GM03348 (cell line): ENCODE measurements around the gene SH3TC1.

Source experiments
- DNase-seq: peaks from one replicate; pipeline ENCODE4 v3.0.0; 2012; ENCODE audit warnings: low spot score

The SH3TC1 gene

DNA sequence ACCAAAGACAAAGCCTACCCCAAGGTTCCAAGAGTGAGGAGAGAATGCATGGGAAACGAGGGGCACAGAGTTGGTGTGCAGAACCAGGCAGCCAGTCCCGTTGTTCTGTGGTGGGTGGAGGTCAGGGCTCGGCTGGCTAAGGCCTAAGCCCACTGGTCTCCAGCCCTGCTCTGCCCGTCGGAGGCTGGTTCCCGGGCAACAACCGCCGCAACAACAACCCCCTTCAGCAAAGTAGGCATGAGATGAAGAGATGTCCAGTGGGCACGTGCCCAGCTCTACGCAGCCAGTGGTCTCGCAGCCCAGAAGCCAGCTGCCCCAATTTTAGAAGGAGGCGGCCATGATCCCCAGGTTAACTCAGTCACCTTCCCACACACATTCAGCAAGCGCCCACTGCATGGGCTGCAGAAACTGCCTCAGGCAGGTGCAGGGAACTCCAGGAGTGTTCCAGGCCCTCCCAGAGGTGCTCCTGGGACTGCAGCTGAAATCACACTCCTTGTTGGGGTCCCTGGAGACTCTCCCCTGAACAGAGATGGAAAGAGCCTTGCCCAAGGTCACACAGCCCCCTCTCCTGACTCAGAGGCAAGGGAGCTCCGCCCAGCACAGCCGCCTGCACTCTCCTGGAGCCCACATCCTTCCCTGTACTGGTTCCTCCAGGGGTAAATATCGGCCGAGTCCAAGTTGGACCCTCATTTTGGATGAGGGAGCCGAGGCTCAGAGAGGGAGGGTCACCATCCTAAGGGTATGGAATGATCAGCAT, 45.1 kb downstream of the SH3TC1 start:
- DNase-seq: no peak

DNA sequence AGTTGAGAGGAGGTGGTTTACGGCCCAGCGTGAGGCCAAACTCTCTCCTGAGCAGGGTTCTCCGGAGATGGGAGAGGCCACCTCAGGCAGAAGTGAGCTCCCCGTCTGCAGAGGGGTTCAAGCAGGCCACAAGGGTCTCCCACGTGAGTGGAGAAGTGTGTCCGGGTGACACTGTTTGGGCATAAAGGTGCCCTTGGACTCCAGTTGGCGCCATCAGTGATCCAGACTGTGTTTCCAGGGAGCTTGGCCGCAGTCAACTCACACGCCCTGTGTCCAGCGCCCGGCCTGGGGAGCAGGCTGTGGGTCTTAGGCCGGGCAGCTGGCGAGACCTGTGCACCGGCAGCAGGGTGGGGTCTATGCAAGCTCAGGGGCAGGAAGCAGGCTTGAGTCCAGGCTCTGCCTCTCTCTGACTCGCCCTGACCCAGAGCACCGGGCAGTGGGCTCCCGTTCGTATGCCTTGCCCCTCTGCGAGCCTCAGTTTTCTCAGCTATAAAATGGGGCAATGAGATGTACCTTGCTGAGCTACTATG, 45.9 kb downstream of the SH3TC1 start:
- no peak for DNase-seq

DNA sequence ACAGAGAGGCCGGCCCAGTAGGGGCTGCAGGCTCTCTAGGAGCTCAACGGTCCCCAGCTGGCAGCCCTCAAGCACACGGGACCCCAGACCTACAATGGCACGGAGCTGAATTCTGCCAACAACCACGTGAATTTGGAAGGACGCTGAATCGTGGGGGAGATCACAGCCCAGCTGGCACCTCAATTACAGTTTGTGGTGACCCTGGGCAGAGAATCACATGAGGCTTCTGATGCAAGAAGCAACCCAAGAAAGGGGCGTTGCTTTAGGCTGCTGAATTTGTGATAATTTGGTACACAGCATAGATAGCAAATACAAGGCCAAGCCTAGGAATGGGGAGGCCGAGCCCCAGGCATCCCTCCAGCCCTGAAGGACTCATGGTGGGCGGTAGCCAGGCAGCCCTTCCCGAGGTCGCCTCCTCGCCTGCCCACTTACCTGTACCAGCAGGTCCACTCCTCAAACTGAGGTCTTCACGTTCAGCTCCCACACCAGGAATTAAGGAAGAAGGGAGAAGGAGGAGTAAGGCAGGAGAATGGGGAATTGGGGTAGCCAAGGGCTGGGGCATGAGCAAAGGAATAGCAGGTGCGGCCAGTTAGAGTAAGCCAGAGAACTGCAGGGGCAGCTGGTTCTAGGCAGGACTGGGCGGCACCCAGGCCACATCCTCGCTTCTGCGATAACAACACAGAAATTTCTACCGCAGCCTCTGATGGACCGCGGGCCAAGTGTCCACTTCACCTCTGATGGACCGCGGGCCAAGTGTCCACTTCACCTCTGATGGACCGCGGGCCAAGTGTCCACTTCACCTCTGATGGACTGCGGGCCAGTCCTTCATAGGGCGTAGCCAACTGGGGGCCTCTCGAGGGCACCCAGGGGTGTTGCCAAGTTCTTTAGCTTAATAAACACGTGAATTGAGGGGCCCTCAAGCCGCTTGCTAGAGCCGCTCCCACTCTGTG, 47.1 kb downstream of the SH3TC1 start:
- DNase-seq: no peak

DNA sequence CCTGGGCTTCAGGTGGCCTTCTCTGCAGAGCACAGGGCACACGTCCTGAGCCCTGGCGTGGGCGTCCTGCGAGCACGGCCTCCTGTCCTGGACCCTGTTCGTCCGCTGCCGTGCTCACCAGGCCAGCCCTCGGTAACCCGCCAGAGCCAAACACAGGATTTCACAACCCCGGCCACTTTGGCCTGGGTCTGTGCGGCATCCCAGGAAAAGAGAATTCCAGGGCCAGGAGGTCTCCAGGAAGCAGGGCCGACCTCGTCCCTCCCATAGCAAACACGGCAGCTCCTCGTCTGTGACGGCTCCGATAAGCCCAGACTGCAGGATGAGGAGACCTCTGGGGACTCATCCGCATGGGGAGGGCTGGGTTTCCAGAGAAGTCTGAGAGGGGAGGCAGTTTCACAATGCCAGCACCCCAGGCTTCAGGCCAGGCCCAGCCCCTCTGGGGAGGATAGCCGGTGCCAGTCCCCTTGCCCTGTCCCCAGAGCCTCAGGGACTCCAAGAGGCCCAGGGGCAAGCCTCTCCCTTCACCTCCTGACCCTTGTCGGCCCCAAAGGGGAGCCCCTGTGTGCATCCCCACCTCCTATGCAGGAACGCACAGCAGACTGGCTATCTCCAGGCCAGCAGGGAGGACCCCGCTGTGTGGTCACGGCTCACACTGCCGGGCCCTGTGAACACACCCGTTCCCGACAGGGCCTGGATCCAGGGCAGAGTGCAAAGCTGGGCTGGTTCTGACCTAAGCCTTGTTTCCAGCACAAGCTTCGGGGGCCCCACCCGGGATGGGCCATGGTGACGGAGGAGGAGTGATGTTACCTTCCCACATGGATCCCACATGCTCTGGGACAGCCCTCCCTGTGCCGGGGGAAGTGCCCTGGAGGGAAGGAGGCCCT, 48.2 kb downstream of the SH3TC1 start:
- DNase-seq: no peak

DNA sequence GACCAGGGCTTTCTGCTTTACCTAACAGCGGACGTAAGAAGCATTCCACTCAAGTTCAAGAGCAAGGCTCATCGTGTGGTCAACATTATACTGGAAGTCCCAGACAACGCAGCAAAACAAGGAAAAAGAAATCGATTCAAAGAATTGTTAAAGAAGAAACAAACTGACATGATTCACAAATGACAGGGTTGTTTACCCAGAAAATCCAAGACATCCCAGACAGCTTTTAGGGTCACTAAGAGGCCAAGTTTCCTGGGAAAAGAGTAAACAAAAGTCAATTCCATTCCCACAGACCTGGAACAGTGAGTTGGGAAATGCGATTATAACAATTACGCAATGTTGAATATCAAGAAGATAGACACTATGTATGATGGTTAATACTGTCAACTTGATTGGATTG, 49.0 kb downstream of the SH3TC1 start:
- DNase-seq: no peak

DNA sequence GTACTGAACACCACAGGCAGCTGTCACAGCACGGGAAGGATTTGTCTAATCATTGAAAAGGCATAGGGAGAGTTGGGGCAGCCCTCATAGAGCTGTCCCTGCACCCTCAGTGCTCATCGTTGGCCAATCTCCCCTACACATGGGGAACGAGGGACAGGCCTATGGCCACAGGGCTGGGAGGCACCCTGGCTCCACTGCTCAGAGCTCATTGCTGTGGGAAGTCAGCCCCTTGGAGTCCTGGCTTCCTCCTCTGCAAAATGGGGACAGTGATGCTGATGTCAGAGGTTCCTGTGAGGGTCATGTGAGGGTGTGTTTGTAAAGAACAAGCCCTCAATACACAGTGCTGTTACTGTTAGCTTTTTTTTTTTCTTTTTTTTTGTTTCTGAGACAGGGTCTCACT, 51.1 kb downstream of the SH3TC1 start:
- DNase-seq: no peak

DNA sequence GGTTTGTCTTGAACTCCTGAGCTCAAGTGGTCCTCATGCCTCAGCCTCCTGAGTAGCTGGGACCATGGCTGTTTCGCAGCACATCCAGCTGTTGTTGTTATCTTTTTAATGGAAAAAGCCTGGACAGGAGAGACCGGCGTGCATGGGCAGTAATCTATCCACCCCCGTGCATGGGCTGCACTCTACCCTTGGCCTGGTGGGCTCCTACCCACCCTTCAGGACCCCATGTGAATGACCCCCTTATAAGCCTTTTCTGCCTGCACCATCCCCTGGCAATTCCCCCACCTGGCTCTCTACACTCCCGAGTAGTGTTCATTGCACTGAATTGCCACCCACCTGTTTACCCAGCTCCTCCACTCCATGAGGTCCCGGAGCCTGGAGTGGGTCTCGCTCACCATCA, 51.5 kb downstream of the SH3TC1 start:
- DNase-seq: no peak

DNA sequence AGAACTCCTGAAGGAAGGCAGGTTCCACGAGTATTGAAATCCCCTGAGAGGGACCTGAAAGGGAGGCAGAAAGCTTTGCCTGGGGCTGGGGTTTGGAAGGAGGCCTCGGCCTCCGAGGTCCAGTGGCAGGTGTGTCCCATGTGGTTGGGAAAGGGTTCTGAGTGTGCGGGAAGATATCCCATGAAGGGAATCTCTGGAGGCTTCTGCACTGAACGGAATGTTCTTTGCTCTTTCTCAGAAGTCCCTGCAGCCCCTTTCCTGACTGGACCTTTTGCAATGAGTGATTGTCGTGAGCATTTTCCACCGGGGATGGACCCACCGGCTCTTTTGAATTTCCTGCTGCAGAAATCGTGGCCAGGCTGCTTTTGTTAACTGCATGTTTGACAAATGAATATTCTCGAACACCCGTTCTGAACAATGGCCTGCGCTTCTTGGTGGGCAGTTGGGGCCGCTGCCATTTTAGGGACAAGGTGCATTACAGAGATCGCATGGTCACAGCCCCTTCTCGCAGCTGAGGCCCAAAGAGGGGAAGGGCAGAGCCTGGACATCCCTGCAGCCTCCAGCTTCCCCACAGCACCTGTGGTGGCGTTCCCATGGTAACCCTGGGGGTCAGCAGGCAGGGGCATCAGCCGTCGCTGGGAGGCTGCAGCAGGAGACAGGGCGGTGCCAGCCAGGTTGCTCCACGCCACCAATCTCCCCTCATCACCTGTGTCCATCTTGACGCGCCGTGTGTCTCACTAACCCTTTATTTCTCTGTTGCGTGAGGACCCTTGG, 52.2 kb downstream of the SH3TC1 start:
- no peak for DNase-seq

DNA sequence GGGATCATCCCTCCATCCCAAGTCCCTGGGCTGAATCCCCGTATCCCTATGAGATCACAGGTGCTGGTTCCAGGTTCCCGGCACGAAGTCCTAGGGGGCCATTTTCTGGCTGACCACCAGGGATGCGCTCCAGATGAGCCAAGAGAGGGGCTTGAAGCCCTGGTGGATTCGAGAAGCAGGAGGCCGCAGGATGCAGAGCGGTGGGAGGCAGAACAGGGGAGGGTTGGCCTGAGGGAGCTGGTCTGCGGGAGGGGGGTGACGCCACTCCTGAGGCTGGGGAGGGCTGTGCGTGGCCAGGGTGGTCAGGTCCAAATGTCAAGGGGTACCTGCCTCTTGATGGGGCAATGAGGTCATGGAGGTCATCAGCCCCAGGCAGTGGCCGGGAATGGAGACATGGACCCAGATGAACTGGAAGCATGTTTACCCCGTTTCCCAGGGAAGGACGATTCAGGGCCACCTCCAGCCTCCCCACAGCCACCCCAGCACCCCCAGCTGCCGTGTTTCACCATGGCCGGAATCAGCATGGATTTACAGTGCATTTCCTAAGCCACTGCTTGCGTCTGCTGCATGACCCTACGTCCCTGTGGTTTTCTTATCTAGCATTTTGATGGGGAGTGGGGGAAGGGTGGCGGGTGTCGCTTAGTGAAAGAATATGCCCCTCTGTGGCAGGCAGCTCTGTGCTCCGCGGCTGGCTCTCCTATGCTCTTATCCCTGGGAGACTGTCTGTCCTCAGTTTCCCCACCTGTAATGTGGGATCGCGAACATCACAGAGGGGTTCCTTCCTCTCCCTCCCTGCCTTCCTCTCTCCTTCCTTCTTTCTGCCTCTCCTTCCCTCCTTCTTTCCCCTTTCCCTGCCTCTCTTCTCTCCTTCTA, 53.4 kb downstream of the SH3TC1 start:
- DNase-seq: no peak

DNA sequence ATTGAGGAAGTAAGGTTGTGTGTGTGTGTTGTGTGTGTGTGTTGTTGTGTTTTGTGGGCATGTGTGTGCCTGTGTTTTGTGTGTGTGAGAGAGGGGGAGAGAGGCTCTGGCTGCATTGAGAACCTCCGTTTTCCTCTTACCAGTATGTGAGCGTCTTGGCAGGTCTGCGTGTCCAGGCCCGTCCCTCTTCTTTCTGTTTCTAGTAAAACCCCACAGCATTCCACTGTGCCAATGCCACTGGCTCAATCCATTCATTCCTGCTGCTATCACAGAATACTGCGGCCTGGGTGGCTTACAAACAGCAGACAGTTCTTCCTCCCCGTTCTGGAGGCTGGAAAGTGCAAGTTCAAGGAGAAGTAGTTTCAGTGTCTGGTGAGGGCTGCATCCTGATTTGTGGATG, 55.0 kb downstream of the SH3TC1 start:
- no peak for DNase-seq

DNA sequence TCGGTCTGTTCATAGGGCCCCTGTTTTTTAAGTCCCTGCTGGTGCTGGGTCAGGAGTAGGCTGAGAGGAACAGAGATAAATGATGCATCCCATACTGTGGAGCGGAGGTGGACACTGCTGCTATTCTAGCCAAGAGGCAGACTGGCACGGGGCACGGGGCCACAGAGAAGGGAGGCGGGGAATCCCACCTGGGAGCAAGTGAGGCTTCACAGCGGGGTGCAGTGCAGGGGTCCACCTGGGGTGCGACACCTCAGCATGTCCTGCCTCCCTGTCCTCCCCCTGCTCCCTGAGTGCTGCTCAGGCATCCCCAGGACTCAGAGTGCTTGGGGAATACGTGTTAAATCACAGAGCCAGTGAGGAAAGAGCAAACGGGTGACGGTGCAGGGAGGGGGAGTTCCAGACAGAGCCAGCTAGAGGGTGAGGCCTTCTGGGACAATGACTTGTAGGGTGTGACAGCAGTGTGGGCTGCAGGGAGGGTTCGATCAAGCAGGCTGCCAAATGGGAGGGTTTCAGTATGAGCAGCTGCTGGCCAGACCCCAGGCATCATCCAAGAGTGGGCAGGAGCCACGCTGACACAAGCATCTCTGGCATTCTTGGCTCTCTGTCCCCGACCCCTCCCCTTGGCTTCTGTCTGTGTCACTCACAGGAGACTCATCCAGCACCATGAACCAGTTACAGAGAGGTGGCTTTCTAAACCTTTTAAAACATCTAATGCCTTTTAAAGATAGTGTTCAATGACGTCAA, 56.8 kb downstream of the SH3TC1 start:
- peak; percentile 68 for DNase-seq

DNA sequence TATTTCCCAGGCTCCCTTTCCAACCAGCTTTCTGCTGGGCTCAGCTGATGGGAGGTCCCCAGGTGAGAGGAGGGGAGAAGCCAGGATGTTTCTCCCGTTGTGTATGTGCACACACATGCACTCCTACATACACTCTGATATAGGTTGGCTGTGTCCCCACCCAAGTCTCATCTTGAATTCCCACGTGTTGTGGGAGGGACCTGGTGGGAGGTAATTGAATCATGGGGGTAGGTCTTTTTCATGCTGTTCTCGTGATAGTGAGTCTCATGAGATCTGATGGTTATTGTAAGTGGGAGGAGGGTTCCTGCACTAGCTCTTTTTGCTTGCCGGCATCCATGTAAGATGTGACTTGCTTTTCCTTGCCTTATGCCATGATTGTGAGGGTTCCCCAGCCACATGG, 58.8 kb downstream of the SH3TC1 start:
- no peak for DNase-seq

DNA sequence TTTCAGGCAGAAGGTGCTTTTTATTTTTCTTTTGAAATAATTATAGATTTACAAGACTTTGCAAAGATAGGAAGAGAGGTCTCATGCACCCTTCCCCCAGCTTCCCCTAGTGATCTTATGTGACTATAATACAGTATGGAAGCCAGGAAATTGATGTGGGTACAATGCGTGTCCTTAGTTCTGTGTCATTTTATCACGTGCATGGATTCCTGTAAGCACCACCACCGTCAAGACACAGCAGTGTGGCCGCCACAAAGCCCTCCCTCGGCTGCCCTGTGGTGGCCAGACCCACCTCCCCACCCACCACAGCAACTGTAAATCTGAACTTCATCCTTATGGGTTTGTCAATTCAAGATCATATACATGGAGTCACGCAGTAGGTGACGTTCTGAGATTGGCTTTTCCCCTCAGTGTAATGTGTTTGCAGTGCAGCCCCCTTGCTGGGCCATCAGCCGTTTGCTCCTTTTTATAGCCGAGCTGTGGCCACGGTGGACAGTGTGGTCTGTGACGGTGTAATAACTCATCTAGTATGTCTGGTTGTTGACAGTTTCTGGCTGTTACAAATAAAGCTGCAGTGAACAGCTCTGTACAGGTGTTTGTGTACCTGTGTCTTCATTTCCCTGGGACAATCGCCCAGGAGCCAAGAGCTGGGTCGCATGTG, 59.6 kb downstream of the SH3TC1 start:
- DNase-seq: no peak

DNA sequence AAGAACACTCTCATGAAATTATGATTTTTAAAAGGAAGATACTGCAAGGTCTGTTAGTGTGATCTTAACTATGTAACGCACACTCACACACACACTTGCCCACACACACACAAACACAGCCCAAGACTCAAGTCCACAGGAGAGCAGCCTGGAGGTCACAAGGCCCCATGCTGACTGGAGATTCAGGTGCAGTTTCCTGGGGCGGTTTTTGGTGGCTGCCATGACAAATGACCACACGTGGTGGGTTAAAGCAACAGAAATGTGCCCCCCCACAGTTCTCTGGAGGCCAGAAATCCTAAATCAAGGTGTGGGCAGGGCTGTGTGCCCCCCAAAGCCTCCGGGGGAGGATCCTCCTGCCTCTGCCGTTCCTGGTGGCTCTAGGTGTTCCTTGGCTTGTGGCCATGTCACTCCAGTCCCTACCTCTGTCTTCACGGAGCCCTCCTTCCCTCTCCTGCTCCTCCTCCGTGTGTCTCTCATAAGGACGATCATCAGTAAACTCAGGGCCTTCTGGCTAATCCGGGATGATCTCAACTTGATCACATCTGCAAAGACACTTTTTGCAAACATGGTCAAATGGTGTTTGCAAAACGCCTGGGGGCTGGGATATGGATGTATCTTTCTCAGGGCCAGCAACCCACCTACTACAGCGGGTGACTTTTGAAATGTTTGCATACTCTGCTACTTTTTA, 60.8 kb downstream of the SH3TC1 start:
- no peak for DNase-seq

DNA sequence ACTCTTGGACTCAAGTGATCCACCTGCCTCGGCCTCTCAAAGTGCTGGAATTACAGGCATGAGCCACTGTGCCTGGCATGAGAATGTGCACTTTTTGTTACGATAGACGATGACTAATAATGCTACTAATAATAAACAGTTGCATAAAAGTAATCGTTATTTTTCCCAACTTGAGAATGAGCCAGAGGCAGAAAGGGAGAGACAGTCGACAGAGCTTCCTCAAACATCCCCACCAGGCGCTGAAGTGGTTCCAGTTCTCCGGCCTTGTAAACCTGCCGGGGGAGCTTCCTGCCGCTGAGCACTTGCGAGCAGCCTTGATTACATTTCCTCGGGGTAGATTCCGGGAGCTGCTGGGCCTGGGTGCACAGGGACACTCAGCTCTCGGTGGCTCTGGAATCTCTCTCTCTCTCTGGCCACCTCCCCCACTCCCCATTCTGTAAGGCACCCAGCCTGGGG, 61.6 kb downstream of the SH3TC1 start:
- peak; percentile 78 for DNase-seq

DNA sequence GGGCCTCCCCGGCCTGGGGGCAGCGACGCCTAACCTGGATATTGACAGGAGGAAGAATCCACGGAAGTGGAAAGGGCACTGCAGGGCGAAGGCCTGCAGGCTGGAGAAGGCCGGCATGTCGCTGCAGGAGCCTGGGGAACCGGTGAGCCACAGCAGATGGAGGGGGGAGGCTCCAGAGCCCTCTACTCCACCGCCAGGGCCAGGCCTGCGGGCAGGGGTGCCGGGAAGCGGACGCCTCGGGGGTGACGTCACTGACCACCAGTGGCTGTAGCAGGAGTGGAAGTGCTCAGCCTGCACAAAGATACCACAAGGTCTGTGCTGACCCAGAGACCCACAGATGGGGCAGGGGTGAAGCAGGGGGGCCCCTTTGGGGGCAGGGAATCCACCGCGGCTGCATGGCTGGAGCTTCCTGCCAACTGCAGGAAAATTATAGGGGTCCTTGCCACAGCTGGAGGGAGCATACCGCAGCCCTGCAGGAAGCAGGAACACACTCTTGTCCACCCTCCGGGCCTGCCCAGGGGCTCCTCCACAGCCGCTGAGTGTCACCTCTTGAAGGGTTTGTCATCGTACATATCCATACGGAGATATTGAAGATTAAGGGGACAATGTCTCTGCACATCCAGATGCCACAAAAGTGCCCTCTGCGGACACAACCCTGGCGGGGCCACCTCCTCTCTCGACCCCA, 62.9 kb downstream of the SH3TC1 start:
- DNase-seq: no peak

DNA sequence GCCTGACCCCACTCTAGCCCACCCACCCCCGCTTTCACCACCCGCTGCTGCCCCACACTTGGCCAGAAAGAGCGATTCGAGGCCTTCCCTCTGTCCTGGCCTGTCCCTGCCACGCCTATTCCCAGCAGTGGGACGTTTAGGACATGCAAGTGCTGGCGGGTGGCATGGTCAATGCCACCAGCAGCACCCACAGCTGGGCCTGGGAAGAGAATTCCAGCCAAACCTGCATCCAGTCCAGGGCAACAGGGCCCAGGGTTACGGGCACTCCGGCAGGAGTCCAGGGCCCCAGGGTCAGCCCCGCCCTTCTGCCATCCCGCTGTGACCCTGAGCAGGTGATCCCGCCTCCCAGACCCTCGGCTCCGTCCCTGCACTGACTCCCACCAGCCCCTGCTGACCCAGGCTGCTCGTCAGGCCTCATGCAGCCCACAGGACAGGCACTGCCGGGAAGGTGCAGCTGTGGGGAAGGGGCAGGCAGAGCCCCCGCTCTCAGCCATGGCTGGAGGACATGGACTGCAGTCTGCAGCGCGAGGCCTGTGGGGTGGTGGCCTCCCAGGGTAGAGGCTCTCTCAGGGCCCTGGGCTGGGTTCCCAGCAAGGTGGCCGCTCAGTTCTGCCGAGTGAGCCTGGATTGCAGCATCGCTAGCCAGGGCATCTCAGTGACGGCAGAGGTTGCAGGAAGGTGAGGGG, 63.7 kb downstream of the SH3TC1 start:
- DNase-seq: no peak
